GM18517 (cell line): ENCODE measurements around the gene COL16A1.

Source experiments
- ATAC-seq: cut with Tn5 transposase; IDR thresholded peaks from one replicate; pipeline ENCODE4 v1.9.1; 2021; ENCODE audit warnings: mild to moderate bottlenecking, moderate library complexity; ENCODE audit not compliant: unreplicated experiment

COL16A1 gene

DNA sequence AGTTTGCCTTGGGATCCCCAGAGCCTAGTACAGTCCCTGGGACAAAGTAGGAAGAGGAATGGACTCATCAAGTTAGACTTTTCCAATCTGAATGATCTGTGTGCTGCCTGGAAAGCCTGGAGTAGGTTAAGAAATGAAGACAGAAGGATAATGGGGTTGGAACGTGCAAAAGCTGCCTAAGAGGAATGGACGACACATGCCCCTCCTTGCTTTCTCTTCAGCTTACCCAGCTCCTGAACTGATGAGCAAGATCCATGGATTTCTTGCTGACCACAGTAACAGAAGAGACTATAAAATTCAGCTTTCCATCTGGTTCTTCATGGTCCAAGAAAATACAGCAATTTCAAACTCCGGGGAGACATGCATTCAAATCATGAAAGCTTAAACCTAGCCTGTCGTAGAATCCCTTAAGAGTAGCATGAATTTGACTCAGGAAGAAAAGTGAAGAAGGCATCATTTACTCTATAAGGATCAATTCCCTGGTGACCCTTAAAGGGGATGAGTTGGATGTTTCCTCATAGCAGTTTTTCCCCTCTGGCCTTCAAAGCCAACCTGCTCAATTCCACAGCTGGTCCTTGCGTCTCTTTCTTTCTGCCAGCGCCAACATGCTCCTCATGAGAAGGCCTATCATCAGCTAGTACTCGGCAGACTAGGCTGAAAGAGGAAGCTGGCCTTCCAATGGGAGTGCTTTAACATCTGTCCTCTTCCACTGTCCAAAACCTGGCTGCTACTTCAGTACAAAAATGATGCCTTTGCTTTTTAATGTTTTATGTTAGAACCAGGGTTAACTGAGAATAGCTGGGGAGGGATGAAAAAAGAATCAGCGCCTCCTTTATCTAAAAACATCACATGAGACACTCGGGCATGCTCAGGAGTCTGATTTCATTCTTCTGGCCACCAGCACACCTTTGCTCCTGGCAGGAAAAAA lies 53.4 kb downstream of the COL16A1 start:
- no peak for ATAC-seq

- no peak for ATAC-seq
These were observed 55.0 kb downstream of the COL16A1 start for GRCh38 chr1:31648641-31649357.

DNA sequence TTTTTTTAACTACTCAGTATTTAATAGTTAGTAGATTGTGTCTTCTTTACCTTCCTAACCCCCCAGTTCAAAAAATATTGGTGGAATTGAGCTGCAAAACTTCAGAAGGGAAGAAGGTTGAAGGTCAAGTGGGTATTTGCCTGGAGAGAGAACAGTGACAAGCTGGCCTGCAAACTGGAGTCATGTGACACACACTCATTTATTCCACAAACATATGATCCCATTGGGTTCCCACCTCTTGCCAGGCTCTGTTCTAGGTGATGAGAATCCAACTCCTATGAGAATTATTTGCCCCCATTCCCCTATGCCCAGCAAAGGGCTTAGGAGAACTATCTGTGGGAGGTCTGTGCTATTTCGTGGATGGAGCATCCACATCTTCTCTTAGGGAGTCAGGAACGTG lies 55.6 kb downstream of the COL16A1 start:
- ATAC-seq: no peak

DNA sequence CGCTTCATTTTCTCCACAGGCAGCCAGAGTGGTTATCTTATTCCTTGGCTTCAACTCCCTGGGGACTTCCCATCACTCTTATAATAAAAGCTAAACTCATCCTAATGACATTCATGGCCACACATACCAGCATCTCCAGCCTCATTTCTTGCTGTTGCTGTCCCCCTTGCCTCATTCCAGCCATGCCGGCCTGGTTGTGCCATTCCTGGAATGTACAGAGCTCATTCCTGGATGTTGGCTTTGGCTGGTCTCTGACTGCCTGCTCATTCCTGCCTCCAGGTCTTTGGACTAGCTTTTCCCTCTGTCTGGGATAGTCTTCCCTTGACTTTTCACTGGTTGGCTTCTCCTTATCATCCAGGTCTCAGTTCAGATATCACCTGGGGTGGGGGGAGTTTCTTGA lies 56.7 kb downstream of the COL16A1 start:
- ATAC-seq: no peak

- ATAC-seq: no peak
These were observed 57.4 kb downstream of the COL16A1 start for GRCh38 chr1:31646259-31646960.

GRCh38 chr1:31645274-31645568 lies 58.6 kb downstream of the COL16A1 start:
- no peak for ATAC-seq

DNA sequence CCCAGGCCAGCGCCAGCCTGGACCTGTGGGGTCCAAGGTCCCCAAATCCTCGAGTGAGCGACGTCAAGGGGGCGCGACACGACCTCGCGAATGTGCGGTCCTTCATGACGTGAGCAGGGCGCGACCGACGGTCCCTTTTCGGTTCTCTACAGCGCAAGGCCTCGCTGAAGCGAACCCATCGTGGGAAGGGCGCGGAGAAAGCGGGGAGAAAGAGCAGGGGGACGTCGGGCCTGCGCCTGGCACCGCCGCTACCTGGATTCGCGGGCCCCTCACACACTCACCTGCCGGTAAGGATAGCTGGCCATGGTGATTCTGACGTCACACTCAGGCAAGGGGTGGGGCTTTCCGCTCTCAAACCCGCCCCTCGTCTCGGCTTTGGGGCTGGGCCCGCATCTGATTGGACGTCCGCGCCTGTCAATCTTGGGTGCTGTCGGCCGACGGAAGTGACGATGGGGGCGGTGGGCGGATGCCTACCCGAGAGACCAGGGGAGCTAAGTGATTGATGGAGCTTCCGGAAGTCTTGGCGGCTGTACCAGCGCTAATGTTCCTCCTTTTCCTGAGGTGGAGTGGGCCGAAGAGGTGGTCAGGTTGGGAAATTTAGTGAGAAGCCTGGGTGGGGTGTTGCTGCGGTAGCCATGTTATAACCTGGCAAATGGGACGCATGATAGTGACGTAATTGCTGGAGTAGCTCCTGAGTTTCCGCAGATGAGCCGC lies 59.1 kb downstream of the COL16A1 start, which contains the start of gene PEF1:
PEF1 (minus strand) TSS at position 317 of the 714 bp plus-strand sequence; CDS start at position 305, 12 bp downstream.
- ATAC-seq: peak; percentile 92

DNA sequence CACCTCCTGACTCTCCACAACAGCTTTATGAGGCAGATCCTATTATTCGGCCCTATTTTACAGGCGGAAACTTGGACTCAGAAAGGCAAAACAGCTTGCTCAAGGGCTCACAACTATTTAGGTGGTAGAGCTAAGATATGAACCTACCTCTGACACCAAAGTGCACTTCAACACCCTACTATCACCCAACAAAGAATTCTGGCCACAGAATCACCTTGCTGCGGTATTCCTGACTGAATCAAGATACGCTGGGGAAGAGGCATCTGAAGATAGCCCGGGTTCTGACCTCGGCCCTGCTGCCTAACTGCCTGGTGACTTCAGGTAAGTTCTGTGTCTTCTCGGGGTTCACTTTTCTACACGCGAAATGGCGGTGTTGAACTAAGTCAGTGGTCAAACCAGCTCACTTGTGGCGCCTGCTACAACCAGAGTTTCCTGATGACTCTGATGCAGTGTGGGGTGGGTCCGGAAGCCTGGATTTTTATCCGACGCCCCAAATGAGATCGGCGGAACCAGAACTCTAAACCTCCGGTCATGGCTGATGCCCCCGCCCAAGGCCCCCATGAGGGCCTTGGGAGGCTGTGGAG lies 59.7 kb downstream of the COL16A1 start:
- no peak for ATAC-seq

DNA sequence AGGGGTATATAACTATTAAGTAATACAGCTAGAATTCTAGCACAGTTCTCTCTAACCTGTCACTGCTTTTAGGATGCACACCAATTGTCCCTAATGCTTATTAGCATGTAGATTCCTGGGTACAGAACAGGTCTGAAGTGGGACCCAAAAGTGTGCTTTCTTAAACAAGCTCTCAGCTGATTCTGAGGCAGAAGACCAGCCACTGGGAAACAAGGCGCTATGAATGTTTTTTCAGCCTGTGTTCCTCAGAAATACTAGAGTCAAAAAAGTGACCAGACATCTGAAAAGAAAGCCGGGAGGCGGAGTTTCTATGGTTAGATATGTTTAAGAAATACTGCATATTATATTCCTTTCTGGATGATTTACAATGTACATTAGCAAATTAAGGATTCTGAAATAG lies 60.9 kb downstream of the COL16A1 start:
- ATAC-seq: no peak

DNA sequence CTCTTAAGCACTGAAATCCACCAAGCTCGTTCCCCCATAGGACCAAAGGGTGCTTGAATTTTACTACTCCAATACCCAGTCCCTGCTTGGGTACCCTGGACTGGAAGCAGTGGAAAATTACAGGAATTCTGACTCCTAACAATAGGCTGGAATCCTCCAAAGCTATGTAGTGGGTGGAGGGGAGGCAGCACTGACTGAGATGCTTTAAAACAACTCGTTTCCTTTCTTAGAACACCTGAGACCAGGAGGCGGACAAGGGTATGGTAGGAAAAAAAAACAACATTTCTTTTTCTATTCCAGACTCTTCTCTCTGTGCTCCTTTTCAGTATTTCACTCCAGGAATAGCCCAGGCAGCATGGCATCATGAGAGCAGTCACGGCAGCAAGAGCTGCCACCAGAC lies 61.5 kb downstream of the COL16A1 start:
- ATAC-seq: no peak

DNA sequence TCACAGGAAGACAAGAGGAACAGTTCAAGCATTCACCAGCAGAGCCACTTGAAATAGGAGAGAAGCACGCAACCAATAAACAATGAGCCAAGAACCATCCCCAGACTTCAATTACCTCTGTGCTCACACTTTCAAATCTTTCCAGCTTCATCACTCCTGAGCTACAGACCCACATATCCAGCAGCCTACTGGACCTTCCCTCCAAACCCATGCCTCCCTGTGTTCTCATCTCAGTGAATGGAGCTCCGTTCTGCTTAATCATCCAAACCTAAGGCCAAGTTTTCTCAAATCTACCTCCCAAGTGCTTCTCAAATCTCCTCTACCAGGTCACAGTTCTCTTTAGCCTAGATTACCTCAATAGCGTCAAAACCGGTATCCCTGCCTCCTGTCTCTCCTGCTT lies 62.9 kb downstream of the COL16A1 start:
- ATAC-seq: no peak

- ATAC-seq: no peak
These were observed 63.6 kb downstream of the COL16A1 start for GRCh38 chr1:31640179-31640578.

- ATAC-seq: no peak
These were observed 64.3 kb downstream of the COL16A1 start for GRCh38 chr1:31639543-31639942.

- ATAC-seq: no peak
These were observed 65.7 kb downstream of the COL16A1 start for GRCh38 chr1:31637915-31638673.

- no peak for ATAC-seq
These were observed 70.7 kb downstream of the COL16A1 start for GRCh38 chr1:31633117-31633516.

- ATAC-seq: no peak
These were observed 71.2 kb downstream of the COL16A1 start for GRCh38 chr1:31632649-31633048.

DNA sequence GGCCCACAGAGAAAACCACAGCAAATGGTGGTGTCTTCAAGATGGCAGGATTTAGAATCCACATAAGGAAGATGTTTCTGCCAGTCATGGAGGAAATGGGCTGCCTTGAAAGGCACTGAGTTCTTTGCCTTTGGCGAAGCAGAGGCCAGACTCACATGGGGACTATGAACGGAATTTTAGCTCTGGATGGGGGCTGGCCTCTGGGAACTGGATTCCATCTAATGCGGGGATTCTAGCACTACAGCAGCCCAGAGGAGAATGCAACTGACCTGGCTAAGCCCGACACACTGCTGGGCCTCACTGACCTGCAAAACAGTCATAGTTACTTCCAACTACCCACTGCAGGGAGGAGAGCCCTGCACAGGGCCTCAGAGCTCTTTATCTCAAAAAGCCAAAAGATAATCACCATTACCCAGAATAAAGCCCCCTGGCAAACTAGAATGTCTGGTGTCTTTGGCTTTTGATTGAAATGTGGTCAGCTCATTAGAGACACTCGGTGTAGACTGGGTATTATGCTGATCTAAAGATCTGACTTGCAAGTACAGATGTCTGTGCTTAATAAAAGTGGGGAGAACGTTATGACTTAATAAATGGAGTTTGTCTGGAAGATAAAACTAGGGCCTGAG lies 74.8 kb downstream of the COL16A1 start:
- ATAC-seq: no peak

GRCh38 chr1:31627930-31628559 lies 75.8 kb downstream of the COL16A1 start:
- no peak for ATAC-seq
